DND-41 (cell line): ENCODE results near the gene ITSN2.
"Not testable (repeated sequence)": the region's sequence is repeated elsewhere in the genome, so short reads cannot be mapped to it uniquely, and the experiment has no call there.

Source experiments
- EZH2 ChIP-seq: IDR thresholded peaks from 3 replicates; pipeline ENCODE4 v1.6.1; 2012; ENCODE audit warnings: borderline replicate concordance, low read depth, mild to moderate bottlenecking, moderate library complexity, low read length, inconsistent platforms; ENCODE audit not compliant: severe bottlenecking
- TF ChIP-seq, protein P1 (sequence below): IDR thresholded peaks from 2 replicates; pipeline ENCODE4 v1.5.1; 2012; ENCODE audit warnings: borderline replicate concordance, low read length, moderate library complexity, mild to moderate bottlenecking; ENCODE audit not compliant: poor library complexity, severe bottlenecking; ENCODE audit errors: extremely low read depth

DNA sequence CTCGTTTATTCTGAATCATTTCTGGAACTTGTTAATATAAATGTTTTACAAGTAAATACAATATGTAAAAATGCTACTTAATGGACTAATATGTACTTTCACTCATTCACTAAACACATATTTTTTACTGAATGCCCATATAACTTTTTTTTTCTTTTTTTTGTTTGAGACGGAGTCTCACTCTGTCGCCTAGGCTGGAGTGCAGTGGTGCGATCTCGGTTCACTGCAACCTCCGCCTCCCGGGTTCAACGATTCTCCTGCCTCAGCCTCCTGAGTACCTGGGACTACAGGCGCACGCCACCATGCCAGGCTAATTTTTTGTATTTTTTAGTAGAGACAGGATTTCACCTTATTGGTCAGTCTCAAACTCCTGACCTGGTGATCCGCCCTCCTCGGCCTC is 2.6 kb downstream of the ITSN2 start:
- TF ChIP-seq, protein P1, sequence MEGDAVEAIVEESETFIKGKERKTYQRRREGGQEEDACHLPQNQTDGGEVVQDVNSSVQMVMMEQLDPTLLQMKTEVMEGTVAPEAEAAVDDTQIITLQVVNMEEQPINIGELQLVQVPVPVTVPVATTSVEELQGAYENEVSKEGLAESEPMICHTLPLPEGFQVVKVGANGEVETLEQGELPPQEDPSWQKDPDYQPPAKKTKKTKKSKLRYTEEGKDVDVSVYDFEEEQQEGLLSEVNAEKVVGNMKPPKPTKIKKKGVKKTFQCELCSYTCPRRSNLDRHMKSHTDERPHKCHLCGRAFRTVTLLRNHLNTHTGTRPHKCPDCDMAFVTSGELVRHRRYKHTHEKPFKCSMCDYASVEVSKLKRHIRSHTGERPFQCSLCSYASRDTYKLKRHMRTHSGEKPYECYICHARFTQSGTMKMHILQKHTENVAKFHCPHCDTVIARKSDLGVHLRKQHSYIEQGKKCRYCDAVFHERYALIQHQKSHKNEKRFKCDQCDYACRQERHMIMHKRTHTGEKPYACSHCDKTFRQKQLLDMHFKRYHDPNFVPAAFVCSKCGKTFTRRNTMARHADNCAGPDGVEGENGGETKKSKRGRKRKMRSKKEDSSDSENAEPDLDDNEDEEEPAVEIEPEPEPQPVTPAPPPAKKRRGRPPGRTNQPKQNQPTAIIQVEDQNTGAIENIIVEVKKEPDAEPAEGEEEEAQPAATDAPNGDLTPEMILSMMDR = not testable (repeated sequence)
- not testable (repeated sequence) for TF ChIP-seq EZH2
